ENCODE measurements around the gene TMEM219.

TMEM219 gene

GRCh38 chr16:29915590-29916247 is 46.2 kb upstream of the TMEM219 start:
- H4K20me1 ChIP-seq (ENCODE audit: insufficient read depth, low read length, poor library complexity, severe bottlenecking): no peaks in the 10 kb centered on the region
- TF ChIP-seq EZH2phosphoT487 (IDR thresholded peaks at IDR 0.05; ENCODE audit: borderline replicate concordance): no peak
- no peak for TF ChIP-seq CTCF (conservative IDR thresholded peaks at IDR 0.05; ENCODE audit: low read length)
- H3K9me2 ChIP-seq (replicated peaks; ENCODE audit: low read depth, low read length): no peaks in the 10 kb centered on the region
- H3K79me2 ChIP-seq (ENCODE audit: insufficient read depth, low read length): no peaks in the 10 kb centered on the region
- H3K4me2 ChIP-seq (ENCODE audit: low read depth, low read length, poor library complexity, severe bottlenecking): no peak overlapping the region
- no peaks in the 10 kb centered on the region for H3K27me3 ChIP-seq (ENCODE audit: insufficient read depth, low read length, poor library complexity, severe bottlenecking)
- H3K9me3 ChIP-seq (ENCODE audit: insufficient read depth, low read depth, low read length): no peaks in the 10 kb centered on the region
- H3K36me3 ChIP-seq (ENCODE audit: insufficient read depth, low read length): no peaks in the 10 kb centered on the region; the same call in 1 of the 2 replicates
- H3K4me1 ChIP-seq (ENCODE audit: insufficient read depth, low read length, poor library complexity, severe bottlenecking): no peaks in the 10 kb centered on the region
- H3K4me3 ChIP-seq (ENCODE audit: low read length, poor library complexity, severe bottlenecking): no peak overlapping the region
- H2AFZ ChIP-seq (ENCODE audit: low read length): no peak overlapping the region
- H3K9ac ChIP-seq (ENCODE audit: low read depth, low read length, poor library complexity, severe bottlenecking): no peak overlapping the region
- no peaks in the 10 kb centered on the region for H3F3A ChIP-seq (ENCODE audit: low read depth)

- Histone ChIP-seq H3F3A (ENCODE audit: low read depth) (no peaks in the 10 kb centered on the region), H4K20me1 (ENCODE audit: insufficient read depth, low read length, poor library complexity, severe bottlenecking) (no peaks in the 10 kb centered on the region), H3K9me2 (replicated peaks; ENCODE audit: low read depth, low read length) (no peaks in the 10 kb centered on the region), H3K9me3 (ENCODE audit: insufficient read depth, low read depth, low read length) (no peaks in the 10 kb centered on the region), H3K4me1 (ENCODE audit: insufficient read depth, low read length, poor library complexity, severe bottlenecking) (no peaks in the 10 kb centered on the region), H3K4me3 (ENCODE audit: low read length, poor library complexity, severe bottlenecking) (no peak overlapping the region), H3K27me3 (ENCODE audit: insufficient read depth, low read length, poor library complexity, severe bottlenecking) (no peaks in the 10 kb centered on the region), H3K36me3 (ENCODE audit: insufficient read depth, low read length) (no peaks in the 10 kb centered on the region; the same call in 1 of the 2 replicates), H3K9ac (ENCODE audit: low read depth, low read length, poor library complexity, severe bottlenecking) (no peak overlapping the region), H3K4me2 (ENCODE audit: low read depth, low read length, poor library complexity, severe bottlenecking) (no peak overlapping the region), H3K79me2 (ENCODE audit: insufficient read depth, low read length) (no peaks in the 10 kb centered on the region), H2AFZ (ENCODE audit: low read length) (no peak overlapping the region)
- TF ChIP-seq EZH2phosphoT487 (IDR thresholded peaks at IDR 0.05; ENCODE audit: borderline replicate concordance) (no peak), CTCF (conservative IDR thresholded peaks at IDR 0.05; ENCODE audit: low read length) (no peak; the same call in 1 of the 2 replicates)
These were observed 44.9 kb upstream of the TMEM219 start for GRCh38 chr16:29916979-29917378.

GRCh38 chr16:29920288-29921033 is 41.4 kb upstream of the TMEM219 start:
- H3K4me1 ChIP-seq (ENCODE audit: insufficient read depth, low read length, poor library complexity, severe bottlenecking): peaks cover 11% of the 10 kb centered on the region
- no peaks in the 10 kb centered on the region for H3K9me2 ChIP-seq (replicated peaks; ENCODE audit: low read depth, low read length)
- H2AFZ ChIP-seq (ENCODE audit: low read length): no peak overlapping the region
- H3K4me2 ChIP-seq (ENCODE audit: low read depth, low read length, poor library complexity, severe bottlenecking): no peak overlapping the region
- H3K36me3 ChIP-seq (ENCODE audit: insufficient read depth, low read length): no peaks in the 10 kb centered on the region; the same call in 1 of the 2 replicates
- H3F3A ChIP-seq (ENCODE audit: low read depth): no peaks in the 10 kb centered on the region
- H4K20me1 ChIP-seq (ENCODE audit: insufficient read depth, low read length, poor library complexity, severe bottlenecking): peaks cover 6% of the 10 kb centered on the region
- H3K4me3 ChIP-seq (ENCODE audit: low read length, poor library complexity, severe bottlenecking): no peak overlapping the region
- no peaks in the 10 kb centered on the region for H3K27me3 ChIP-seq (ENCODE audit: insufficient read depth, low read length, poor library complexity, severe bottlenecking)
- peaks cover 17% of the 10 kb centered on the region for H3K79me2 ChIP-seq (ENCODE audit: insufficient read depth, low read length)
- H3K9ac ChIP-seq (ENCODE audit: low read depth, low read length, poor library complexity, severe bottlenecking): no peak overlapping the region
- no peaks in the 10 kb centered on the region for H3K9me3 ChIP-seq (ENCODE audit: insufficient read depth, low read depth, low read length)
- TF ChIP-seq CTCF (conservative IDR thresholded peaks at IDR 0.05; ENCODE audit: low read length): no peak
- TF ChIP-seq EZH2phosphoT487 (IDR thresholded peaks at IDR 0.05; ENCODE audit: borderline replicate concordance): no peak

All from Loucy (cell line).